Stimulated activated CD8-positive, alpha-beta memory T cell treated with anti-CD3 and anti-CD28 coated beads, Interleukin-7, amount 100 ng/mL, for 1 hour (primary cell): ENCODE results near the gene FYB2.
"Not testable (repeated sequence)": the region's sequence is repeated elsewhere in the genome, so short reads cannot be mapped to it uniquely, and the experiment has no call there.

Source experiments
- DNase-seq, 2 donors: peaks; one replicate each; pipeline ENCODE4 v3.0.0-alpha.2; 2020; ENCODE audit warnings: low read depth in 2 of 2

The FYB2 gene

GRCh38 chr1:56790036-56790435 lies 29.2 kb downstream of the FYB2 start:
- no peak for DNase-seq

GRCh38 chr1:56788588-56788987 lies 30.6 kb downstream of the FYB2 start:
- no peak for DNase-seq

GRCh38 chr1:56788102-56788501 lies 31.1 kb downstream of the FYB2 start:
- DNase-seq, result no peak

GRCh38 chr1:56787330-56787729 lies 31.9 kb downstream of the FYB2 start:
- no peak for DNase-seq

GRCh38 chr1:56782773-56783172 lies 36.4 kb downstream of the FYB2 start:
- DNase-seq, result no peak

GRCh38 chr1:56780826-56781225 lies 38.4 kb downstream of the FYB2 start:
- DNase-seq, result no peak

GRCh38 chr1:56780128-56780750 lies 39.0 kb downstream of the FYB2 start:
- DNase-seq, result no peak

GRCh38 chr1:56777972-56778371 lies 41.2 kb downstream of the FYB2 start:
- no peak for DNase-seq

GRCh38 chr1:56774732-56775131 lies 44.5 kb downstream of the FYB2 start:
- DNase-seq, result not testable (repeated sequence)

GRCh38 chr1:56774067-56774609 lies 45.1 kb downstream of the FYB2 start:
- DNase-seq, result no peak

- DNase-seq, result no peak
Observed at GRCh38 chr1:56773341-56774066, 45.7 kb downstream of the FYB2 start.

- no peak for DNase-seq
Observed at GRCh38 chr1:56771717-56772116, 47.5 kb downstream of the FYB2 start.

- DNase-seq, result no peak
Observed at GRCh38 chr1:56758794-56759193, 60.4 kb downstream of the FYB2 start.

GRCh38 chr1:56758135-56758534 lies 61.1 kb downstream of the FYB2 start:
- DNase-seq, result no peak

- DNase-seq, result no peak
Observed at GRCh38 chr1:56755911-56756310, 63.3 kb downstream of the FYB2 start.

- DNase-seq, result no peak
Observed at GRCh38 chr1:56754708-56755479, 64.3 kb downstream of the FYB2 start.

- DNase-seq, result no peak
Observed at GRCh38 chr1:56745231-56745630, 74.0 kb downstream of the FYB2 start.

GRCh38 chr1:56728964-56729363 lies 90.2 kb downstream of the FYB2 start:
- no peak for DNase-seq

GRCh38 chr1:56726706-56727105 lies 92.5 kb downstream of the FYB2 start:
- DNase-seq, result no peak

GRCh38 chr1:56719171-56719570 lies 100.0 kb downstream of the FYB2 start:
- DNase-seq, result no peak

GRCh38 chr1:56715156-56715555 lies 104.0 kb downstream of the FYB2 start:
- no peak for DNase-seq

GRCh38 chr1:56713112-56713511 lies 106.1 kb downstream of the FYB2 start:
- no peak for DNase-seq

- no peak for DNase-seq
Observed at GRCh38 chr1:56712150-56712549, 107.1 kb downstream of the FYB2 start.
